Mesodermal cell (in vitro differentiated cells): ENCODE data around the gene USP47.

Source experiments
- H3K27ac ChIP-seq: 2 replicates; pipeline ENCODE4 v1.7.0; 2013; ENCODE audit warnings: mild to moderate bottlenecking, low read depth, low read length, moderate library complexity; ENCODE audit not compliant: severe bottlenecking
- H3K36me3 ChIP-seq: 2 replicates; pipeline ENCODE4 v1.7.1; 2013; ENCODE audit warnings: mild to moderate bottlenecking, low read length, moderate library complexity; ENCODE audit not compliant: control insufficient read depth, insufficient read depth
- H3K4me1 ChIP-seq: one replicate; pipeline ENCODE4 v1.7.1; 2013; ENCODE audit warnings: mild to moderate bottlenecking, low read length; ENCODE audit not compliant: insufficient read depth, control insufficient read depth, poor library complexity, severe bottlenecking
- H3K4me3 ChIP-seq: 2 replicates; pipeline ENCODE4 v1.7.0; 2013; ENCODE audit warnings: low read length, control low read depth, mild to moderate bottlenecking; ENCODE audit not compliant: insufficient read depth, poor library complexity, severe bottlenecking; ENCODE audit errors: extremely low read depth
- H3K9me3 ChIP-seq: 2 replicates; pipeline ENCODE4 v1.7.1; 2013; ENCODE audit warnings: mild to moderate bottlenecking, low read length, moderate library complexity; ENCODE audit not compliant: control insufficient read depth
- WGBS, 2 experiments: methylation state at CpG; one replicate each; pipeline ENCODE4 v1.1.5; 2013; ENCODE audit warnings: missing lambda C conversion rate in 2 of 2; ENCODE audit not compliant: insufficient coverage in 2 of 2; 5-methylcytosine and 5-hydroxymethylcytosine counted together

USP47 gene

DNA sequence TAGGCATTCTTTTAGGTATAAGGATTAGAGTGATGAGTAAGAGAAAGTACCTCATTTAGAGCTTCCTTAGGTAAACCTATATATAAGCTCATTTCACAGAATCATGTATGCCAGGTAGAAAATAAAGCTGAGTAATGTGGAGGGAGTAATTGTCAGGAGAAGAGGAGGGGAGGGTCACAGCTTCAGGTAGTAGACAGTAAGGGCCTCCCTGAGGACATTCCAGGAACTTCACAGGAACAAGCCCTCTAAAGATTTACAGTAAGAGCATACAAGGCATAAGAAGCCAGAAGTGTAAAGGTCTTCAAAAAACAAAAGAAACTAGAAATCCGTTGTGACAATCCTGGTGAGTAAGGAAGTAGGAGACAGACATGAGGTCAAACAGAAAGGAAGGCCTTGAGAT is 57.6 kb downstream of the USP47 start:
- H3K4me3 ChIP-seq, result no peak overlapping the region
- no peaks in the 10 kb centered on the region for H3K4me1 ChIP-seq
- H3K9me3 ChIP-seq, result no peaks in the 10 kb centered on the region
- WGBS, 2 experiments, result 90 to 91% methylated on average over 1 of the region's 1 CpG
- peaks cover 32% of the 10 kb centered on the region for H3K36me3 ChIP-seq
- no peak overlapping the region for H3K27ac ChIP-seq

DNA sequence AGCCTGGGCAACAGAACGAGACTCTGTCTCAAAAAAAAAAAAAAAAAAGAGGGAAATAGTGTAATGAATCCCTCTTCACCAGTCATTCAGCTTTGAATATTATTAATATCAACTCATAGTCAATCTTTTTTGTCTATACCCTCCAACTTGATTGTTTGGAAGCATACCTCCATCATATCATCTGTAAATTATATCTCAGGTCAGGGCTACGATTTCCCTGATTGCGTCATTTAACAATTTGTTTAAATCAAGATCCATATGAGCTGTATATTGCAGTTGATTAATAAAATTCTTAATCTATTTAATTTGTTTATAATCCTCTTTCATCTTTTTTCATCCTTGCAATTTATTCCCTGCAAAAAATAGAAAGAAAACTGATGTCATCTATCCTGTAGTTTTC is 60.2 kb downstream of the USP47 start:
- H3K4me1 ChIP-seq, result no peaks in the 10 kb centered on the region
- no peaks in the 10 kb centered on the region for H3K9me3 ChIP-seq
- H3K4me3 ChIP-seq, result no peak overlapping the region
- peaks cover 24% of the 10 kb centered on the region for H3K36me3 ChIP-seq
- WGBS, 2 experiments, result no CpG with 5 or more reads among the region's 3 CpGs
- H3K27ac ChIP-seq, result no peak overlapping the region

DNA sequence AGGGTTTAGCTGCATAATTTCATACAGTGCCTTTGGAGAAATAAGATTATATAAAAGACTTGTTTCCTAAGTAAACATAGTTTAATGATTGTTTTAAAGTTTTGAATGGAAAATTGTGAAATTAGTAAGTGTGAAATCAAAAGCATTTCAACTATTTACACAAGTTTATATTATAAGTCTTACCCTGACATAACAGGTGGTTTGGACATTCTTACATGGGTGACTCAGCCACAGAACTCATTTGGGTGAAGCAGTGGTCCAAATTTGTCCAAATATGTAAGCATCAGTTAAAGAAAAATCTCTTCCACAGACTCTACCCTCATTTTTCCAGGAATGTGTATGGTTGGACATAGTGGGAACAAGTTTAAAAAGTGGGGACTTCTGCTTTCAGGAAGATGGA is 68.0 kb downstream of the USP47 start:
- Histone ChIP-seq H3K4me3 (no peak overlapping the region), H3K9me3 (no peaks in the 10 kb centered on the region), H3K27ac (no peak overlapping the region), H3K4me1 (no peaks in the 10 kb centered on the region), H3K36me3 (peaks cover 24% of the 10 kb centered on the region)

DNA sequence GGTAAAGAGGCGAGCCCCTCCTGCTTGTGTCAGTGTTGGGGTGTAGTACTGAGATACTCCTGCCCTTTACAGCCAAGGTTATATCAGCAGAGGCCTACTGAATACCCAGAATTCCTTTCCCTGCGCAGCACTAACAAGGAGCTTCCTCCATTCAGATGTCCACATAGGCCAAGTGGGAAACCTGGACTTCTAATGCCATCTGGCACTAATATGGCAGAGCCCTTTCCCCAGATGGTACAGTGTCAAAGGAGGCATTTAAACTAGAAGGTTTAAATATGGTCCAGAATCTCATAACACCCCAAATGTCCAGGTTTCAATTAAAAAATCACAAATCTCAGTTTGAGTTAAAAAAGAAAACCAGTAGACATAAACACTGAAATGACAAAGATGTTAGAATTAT is 68.8 kb downstream of the USP47 start:
- H3K36me3 ChIP-seq, result peaks cover 19% of the 10 kb centered on the region
- 100% methylated on average over 1 of the region's 2 CpGs; no CpG with 5 or more reads in 1 of the 2 experiments for WGBS, 2 experiments
- H3K27ac ChIP-seq, result no peak overlapping the region

DNA sequence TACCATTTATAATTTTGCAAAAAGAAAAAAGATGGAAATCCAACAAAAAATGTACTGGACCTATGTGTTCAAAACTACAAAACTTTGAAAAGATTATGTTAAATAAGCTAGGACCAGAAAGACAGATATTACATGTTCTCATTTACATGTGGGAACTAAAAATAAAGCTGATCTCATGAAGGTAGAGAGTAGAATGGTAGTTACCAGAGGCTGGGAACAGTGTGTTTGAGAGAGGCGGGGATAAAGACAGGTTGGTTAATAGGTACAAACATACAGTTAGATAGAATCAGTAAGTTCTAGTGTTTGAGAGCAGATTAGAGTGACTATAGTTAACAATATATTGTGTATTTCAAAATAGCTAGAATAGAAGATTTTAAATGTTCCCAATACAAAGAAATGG is 71.6 kb downstream of the USP47 start:
- Histone ChIP-seq H3K27ac (no peak overlapping the region), H3K36me3 (peaks cover 10% of the 10 kb centered on the region), H3K4me3 (no peak overlapping the region), H3K9me3 (no peaks in the 10 kb centered on the region), H3K4me1 (peaks cover 5% of the 10 kb centered on the region)
- 100% methylated on average over 1 of the region's 1 CpG; no CpG with 5 or more reads in 1 of the 2 experiments for WGBS, 2 experiments

More for the DNA sequence above, 68.8 kb downstream of the USP47 start:
- no peaks in the 10 kb centered on the region for H3K9me3 ChIP-seq
- H3K4me3 ChIP-seq, result no peak overlapping the region
- no peaks in the 10 kb centered on the region for H3K4me1 ChIP-seq

DNA sequence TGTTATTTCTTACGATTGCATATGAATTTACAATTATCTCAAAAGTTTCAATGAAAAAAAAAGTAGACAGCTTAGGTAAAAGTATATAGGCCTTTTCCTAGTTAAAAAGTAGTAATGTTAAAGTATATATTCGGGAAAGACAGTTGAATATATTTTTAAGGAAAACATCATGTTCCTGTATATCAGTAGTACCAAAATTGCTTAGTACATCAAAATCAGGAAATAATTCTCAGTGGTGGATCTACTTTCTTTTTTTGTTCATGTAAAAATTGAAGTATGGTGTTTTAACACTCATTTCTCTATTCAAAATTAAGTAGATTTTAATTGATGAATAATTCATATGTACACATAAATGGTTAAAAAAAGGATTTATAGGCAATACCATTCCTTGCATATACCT is 73.9 kb downstream of the USP47 start:
- no peaks in the 10 kb centered on the region for H3K36me3 ChIP-seq

DNA sequence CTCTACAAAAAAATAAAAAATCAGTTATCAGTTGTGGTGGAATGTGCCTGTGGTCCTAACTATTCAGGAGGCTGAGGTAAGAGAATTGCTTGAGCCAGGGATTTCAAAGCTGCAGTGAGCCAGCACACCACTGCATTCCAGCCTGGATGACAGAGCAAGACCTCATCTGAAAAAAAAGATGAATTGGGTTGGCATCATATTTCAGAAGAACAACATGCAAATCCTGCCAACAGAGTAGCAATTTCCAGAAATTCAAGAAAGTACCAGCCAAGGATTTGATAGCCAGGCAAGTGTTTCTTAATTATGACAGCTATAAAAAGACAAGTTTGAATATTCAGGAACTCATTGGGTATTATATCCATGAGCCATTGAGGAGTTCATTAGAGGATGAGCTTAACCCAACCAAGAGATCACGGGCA is 75.2 kb downstream of the USP47 start:
- Histone ChIP-seq H3K4me1 (peaks cover 5% of the 10 kb centered on the region), H3K4me3 (no peak overlapping the region), H3K9me3 (no peaks in the 10 kb centered on the region), H3K36me3 (no peaks in the 10 kb centered on the region), H3K27ac (no peak overlapping the region)
- WGBS, 2 experiments, result 100% methylated on average over 1 of the region's 1 CpG; no CpG with 5 or more reads in 1 of the 2 experiments

More for the DNA sequence above, 73.9 kb downstream of the USP47 start:
- H3K4me1 ChIP-seq, result peaks cover 5% of the 10 kb centered on the region
- H3K4me3 ChIP-seq, result no peak overlapping the region
- no peaks in the 10 kb centered on the region for H3K9me3 ChIP-seq
- no peak overlapping the region for H3K27ac ChIP-seq
- no CpG with 5 or more reads among the region's 2 CpGs for WGBS, 2 experiments

DNA sequence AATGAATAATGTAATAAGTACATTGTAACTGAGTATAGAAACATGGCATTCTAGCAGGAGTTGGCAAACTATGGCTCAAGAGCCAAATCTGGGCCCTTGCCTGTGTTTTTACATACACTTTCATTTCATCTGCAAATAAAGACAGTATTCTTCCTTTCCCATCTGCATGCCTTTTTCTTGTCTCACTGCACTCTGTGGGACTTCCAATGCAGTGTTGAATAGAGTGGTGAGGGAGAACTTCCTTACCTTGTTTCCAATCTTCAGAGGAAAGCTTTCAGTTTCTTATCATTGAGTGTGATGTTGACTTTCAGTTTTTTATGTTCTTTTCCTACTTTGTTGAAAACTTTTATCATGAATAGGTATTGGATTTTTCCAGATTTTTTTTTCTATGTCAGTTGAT is 82.1 kb downstream of the USP47 start:
- H3K4me1 ChIP-seq, result no peaks in the 10 kb centered on the region
- H3K27ac ChIP-seq, result no peak overlapping the region
- no peaks in the 10 kb centered on the region for H3K9me3 ChIP-seq
- peaks cover 6% of the 10 kb centered on the region for H3K36me3 ChIP-seq
- no peak overlapping the region for H3K4me3 ChIP-seq

DNA sequence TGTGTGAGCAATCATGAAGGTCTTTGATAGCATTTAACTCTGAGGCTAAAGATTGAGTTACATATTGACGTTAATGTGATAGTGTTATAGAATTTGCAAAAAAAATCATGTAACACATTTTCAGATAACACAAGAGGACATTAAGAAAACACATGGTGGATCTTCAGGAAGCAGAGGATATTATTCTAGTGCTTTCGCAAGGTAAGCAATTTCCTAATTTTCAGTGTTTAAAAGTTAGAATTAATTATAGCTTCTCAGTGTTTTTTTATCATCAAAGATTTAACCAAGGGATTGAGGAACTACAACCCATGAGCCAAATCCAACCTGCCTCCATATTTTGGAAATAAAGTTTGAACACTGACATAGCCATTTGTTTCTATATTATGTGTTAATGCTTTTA is 88.1 kb downstream of the USP47 start:
- peaks cover 36% of the 10 kb centered on the region for H3K36me3 ChIP-seq

DNA sequence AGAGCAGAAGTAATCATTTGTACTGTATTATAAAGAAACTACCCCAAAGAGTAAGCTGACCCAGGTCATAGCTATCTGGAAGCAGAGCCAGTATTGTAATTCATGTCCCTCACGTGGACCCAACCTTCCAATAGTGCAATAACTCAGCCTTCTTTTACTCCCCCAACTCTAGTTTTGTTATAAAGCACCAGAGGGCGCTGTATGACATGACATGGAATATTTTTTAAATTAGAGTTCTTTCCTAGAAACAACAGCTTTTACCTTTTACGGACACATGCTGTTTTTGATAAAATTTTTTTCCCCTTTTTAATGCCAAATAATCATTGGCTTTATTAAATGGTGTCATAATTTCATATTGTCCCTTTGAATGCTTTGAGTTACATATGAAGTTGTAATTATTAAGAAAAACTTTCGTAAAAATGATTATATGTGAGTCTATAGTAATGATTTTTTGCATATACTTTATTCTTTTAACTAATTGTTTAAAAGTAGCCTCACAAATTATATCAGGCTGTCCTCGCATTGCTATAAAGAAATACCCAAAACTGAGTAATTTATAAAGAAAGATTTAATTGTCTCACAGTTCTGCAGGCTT is 89.8 kb downstream of the USP47 start:
- Histone ChIP-seq H3K27ac (no peak overlapping the region), H3K4me3 (no peak overlapping the region), H3K36me3 (peaks cover 45% of the 10 kb centered on the region), H3K9me3 (no peaks in the 10 kb centered on the region), H3K4me1 (no peaks in the 10 kb centered on the region)
- 60% methylated on average over 1 of the region's 5 CpGs; no CpG with 5 or more reads in 1 of the 2 experiments for WGBS, 2 experiments

More for the DNA sequence above, 88.1 kb downstream of the USP47 start:
- H3K4me3 ChIP-seq, result no peak overlapping the region
- WGBS, 2 experiments, result no CpG with 5 or more reads among the region's 2 CpGs
- no peaks in the 10 kb centered on the region for H3K4me1 ChIP-seq
- H3K9me3 ChIP-seq, result no peaks in the 10 kb centered on the region
- H3K27ac ChIP-seq, result no peak overlapping the region

DNA sequence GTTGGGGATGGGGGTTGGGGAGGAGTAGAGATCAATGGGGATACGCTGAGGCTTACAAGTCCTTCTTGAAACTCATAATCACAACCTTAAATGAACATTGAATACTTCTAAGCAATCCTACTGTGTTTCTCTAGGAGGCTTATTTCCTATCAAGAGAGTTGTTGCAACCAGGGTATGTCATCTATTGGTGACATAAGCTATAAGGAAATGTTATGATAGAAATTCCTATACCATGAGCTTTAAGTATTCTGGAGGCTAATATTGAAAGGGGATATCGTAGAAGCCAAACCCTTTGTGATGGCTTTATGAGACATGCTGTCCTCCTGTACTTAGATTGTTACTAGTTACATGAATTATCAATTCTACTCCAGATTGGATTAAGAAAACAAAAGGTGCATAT is 93.8 kb downstream of the USP47 start:
- Histone ChIP-seq H3K27ac (no peak overlapping the region), H3K4me3 (no peak overlapping the region), H3K9me3 (no peaks in the 10 kb centered on the region), H3K36me3 (peaks cover 54% of the 10 kb centered on the region), H3K4me1 (no peaks in the 10 kb centered on the region)
- WGBS, 2 experiments, result no CpG with 5 or more reads among the region's 2 CpGs
